ENCODE results near the gene MRPL44.
"Not testable (repeated sequence)": the region's sequence is repeated elsewhere in the genome, so short reads cannot be mapped to it uniquely, and the experiment has no call there.

MRPL44 gene

GRCh38 chr2:223936862-223937326 is 20.4 kb upstream of the MRPL44 start:
- Histone ChIP-seq H3K36me3 (ENCODE audit: control insufficient read depth in 1 of 2, insufficient read depth in 2 of 2, low read length in 2 of 2) (no peaks in the 10 kb centered on the region), H3K27me3 (ENCODE audit: control insufficient read depth in 1 of 2, insufficient read depth in 2 of 2, low read length in 2 of 2) (no peaks in the 10 kb centered on the region), H3K9me3 (ENCODE audit: control insufficient read depth in 1 of 2, low read length in 2 of 2) (no peaks in the 10 kb centered on the region), H3K4me1 (ENCODE audit: control insufficient read depth in 1 of 2, insufficient read depth in 2 of 2, low read length in 2 of 2) (peaks cover 8 to 28% of the 10 kb centered on the region in 2 donors), H3K27ac (ENCODE audit: low read depth, low read length) (no peak overlapping the region), H3K4me3 (ENCODE audit: low read depth in 1 of 2, low read length in 2 of 2) (no peak overlapping the region), H3K9ac (ENCODE audit: low read depth in 1 of 2, low read length in 2 of 2) (no peak overlapping the region)

- H3K9me3 ChIP-seq (ENCODE audit: control insufficient read depth in 1 of 2, low read length in 2 of 2), result no peaks in the 10 kb centered on the region
- no peak overlapping the region for H3K9ac ChIP-seq (ENCODE audit: low read depth in 1 of 2, low read length in 2 of 2)
- H3K36me3 ChIP-seq (ENCODE audit: control insufficient read depth in 1 of 2, insufficient read depth in 2 of 2, low read length in 2 of 2), result no peaks in the 10 kb centered on the region
- no peaks in the 10 kb centered on the region for H3K27me3 ChIP-seq (ENCODE audit: control insufficient read depth in 1 of 2, insufficient read depth in 2 of 2, low read length in 2 of 2)
- H3K4me3 ChIP-seq (ENCODE audit: low read depth in 1 of 2, low read length in 2 of 2), result no peak overlapping the region
- H3K4me1 ChIP-seq (ENCODE audit: control insufficient read depth in 1 of 2, insufficient read depth in 2 of 2, low read length in 2 of 2), result peaks cover 8 to 28% of the 10 kb centered on the region in 2 donors
- no peak overlapping the region for H3K27ac ChIP-seq (ENCODE audit: low read depth, low read length)
These were observed 19.7 kb upstream of the MRPL44 start for GRCh38 chr2:223937535-223937934.

GRCh38 chr2:223939438-223939837 is 17.8 kb upstream of the MRPL44 start:
- not testable (repeated sequence) for H3K36me3 ChIP-seq (ENCODE audit: control insufficient read depth in 1 of 2, insufficient read depth in 2 of 2, low read length in 2 of 2); H3K27me3 ChIP-seq (ENCODE audit: control insufficient read depth in 1 of 2, insufficient read depth in 2 of 2, low read length in 2 of 2); H3K9me3 ChIP-seq (ENCODE audit: control insufficient read depth in 1 of 2, low read length in 2 of 2); H3K9ac ChIP-seq (ENCODE audit: low read depth in 1 of 2, low read length in 2 of 2); H3K27ac ChIP-seq (ENCODE audit: low read depth, low read length); H3K4me3 ChIP-seq (ENCODE audit: low read depth in 1 of 2, low read length in 2 of 2)
- peaks cover 20 to 34% of the 10 kb centered on the region in 2 donors for H3K4me1 ChIP-seq (ENCODE audit: control insufficient read depth in 1 of 2, insufficient read depth in 2 of 2, low read length in 2 of 2)

- H3K4me3 ChIP-seq (ENCODE audit: low read depth in 1 of 2, low read length in 2 of 2), result no peak overlapping the region
- H3K27me3 ChIP-seq (ENCODE audit: control insufficient read depth in 1 of 2, insufficient read depth in 2 of 2, low read length in 2 of 2), result no peaks in the 10 kb centered on the region
- peaks cover 20 to 24% of the 10 kb centered on the region in 2 donors for H3K4me1 ChIP-seq (ENCODE audit: control insufficient read depth in 1 of 2, insufficient read depth in 2 of 2, low read length in 2 of 2)
- H3K9me3 ChIP-seq (ENCODE audit: control insufficient read depth in 1 of 2, low read length in 2 of 2), result no peaks in the 10 kb centered on the region
- no peaks in the 10 kb centered on the region for H3K36me3 ChIP-seq (ENCODE audit: control insufficient read depth in 1 of 2, insufficient read depth in 2 of 2, low read length in 2 of 2)
- no peak overlapping the region for H3K27ac ChIP-seq (ENCODE audit: low read depth, low read length)
- H3K9ac ChIP-seq (ENCODE audit: low read depth in 1 of 2, low read length in 2 of 2), result no peak overlapping the region
These were observed 15.5 kb upstream of the MRPL44 start for GRCh38 chr2:223941579-223942277.

- no peaks in the 10 kb centered on the region for H3K27me3 ChIP-seq (ENCODE audit: control insufficient read depth in 1 of 2, insufficient read depth in 2 of 2, low read length in 2 of 2)
- H3K36me3 ChIP-seq (ENCODE audit: control insufficient read depth in 1 of 2, insufficient read depth in 2 of 2, low read length in 2 of 2), result no peaks in the 10 kb centered on the region
- no peaks in the 10 kb centered on the region for H3K9me3 ChIP-seq (ENCODE audit: control insufficient read depth in 1 of 2, low read length in 2 of 2)
- H3K9ac ChIP-seq (ENCODE audit: low read depth in 1 of 2, low read length in 2 of 2), result no peak overlapping the region
- peaks cover 14 to 19% of the 10 kb centered on the region in 2 donors for H3K4me1 ChIP-seq (ENCODE audit: control insufficient read depth in 1 of 2, insufficient read depth in 2 of 2, low read length in 2 of 2)
- H3K27ac ChIP-seq (ENCODE audit: low read depth, low read length), result no peak overlapping the region
- H3K4me3 ChIP-seq (ENCODE audit: low read depth in 1 of 2, low read length in 2 of 2), result peak overlapping the region; percentile 94 to 96
These were observed 14.1 kb upstream of the MRPL44 start for GRCh38 chr2:223943135-223943534.

GRCh38 chr2:223943561-223944008 is 13.7 kb upstream of the MRPL44 start:
- Histone ChIP-seq H3K36me3 (ENCODE audit: control insufficient read depth in 1 of 2, insufficient read depth in 2 of 2, low read length in 2 of 2) (no peaks in the 10 kb centered on the region), H3K4me1 (ENCODE audit: control insufficient read depth in 1 of 2, insufficient read depth in 2 of 2, low read length in 2 of 2) (peaks cover 14 to 19% of the 10 kb centered on the region in 2 donors), H3K27ac (ENCODE audit: low read depth, low read length) (no peak overlapping the region), H3K4me3 (ENCODE audit: low read depth in 1 of 2, low read length in 2 of 2) (peak overlapping the region; percentile 94 to 96), H3K27me3 (ENCODE audit: control insufficient read depth in 1 of 2, insufficient read depth in 2 of 2, low read length in 2 of 2) (no peaks in the 10 kb centered on the region), H3K9me3 (ENCODE audit: control insufficient read depth in 1 of 2, low read length in 2 of 2) (no peaks in the 10 kb centered on the region), H3K9ac (ENCODE audit: low read depth in 1 of 2, low read length in 2 of 2) (peak overlapping the region in 1 of 2 donors; percentile 88)

GRCh38 chr2:223944166-223944702 is 13.0 kb upstream of the MRPL44 start:
- Histone ChIP-seq H3K27me3 (ENCODE audit: control insufficient read depth in 1 of 2, insufficient read depth in 2 of 2, low read length in 2 of 2) (no peaks in the 10 kb centered on the region), H3K36me3 (ENCODE audit: control insufficient read depth in 1 of 2, insufficient read depth in 2 of 2, low read length in 2 of 2) (no peaks in the 10 kb centered on the region), H3K9ac (ENCODE audit: low read depth in 1 of 2, low read length in 2 of 2) (peak overlapping the region; percentile 88 to 95), H3K27ac (ENCODE audit: low read depth, low read length) (peak overlapping the region; percentile 87), H3K4me1 (ENCODE audit: control insufficient read depth in 1 of 2, insufficient read depth in 2 of 2, low read length in 2 of 2) (peaks cover 14 to 19% of the 10 kb centered on the region in 2 donors), H3K9me3 (ENCODE audit: control insufficient read depth in 1 of 2, low read length in 2 of 2) (no peaks in the 10 kb centered on the region), H3K4me3 (ENCODE audit: low read depth in 1 of 2, low read length in 2 of 2) (peak overlapping the region; percentile 94 to 96)

- Histone ChIP-seq H3K4me3 (ENCODE audit: low read depth in 1 of 2, low read length in 2 of 2) (peak within 1 kb of the TSS; percentile 94 to 96), H3K9me3 (ENCODE audit: control insufficient read depth in 1 of 2, low read length in 2 of 2) (no peaks in the 10 kb centered on the region), H3K9ac (ENCODE audit: low read depth in 1 of 2, low read length in 2 of 2) (peak within 1 kb of the TSS; percentile 88 to 95), H3K27ac (ENCODE audit: low read depth, low read length) (peak within 1 kb of the TSS; percentile 87), H3K4me1 (ENCODE audit: control insufficient read depth in 1 of 2, insufficient read depth in 2 of 2, low read length in 2 of 2) (peaks cover 14 to 19% of the 10 kb centered on the region in 2 donors), H3K27me3 (ENCODE audit: control insufficient read depth in 1 of 2, insufficient read depth in 2 of 2, low read length in 2 of 2) (no peaks in the 10 kb centered on the region), H3K36me3 (ENCODE audit: control insufficient read depth in 1 of 2, insufficient read depth in 2 of 2, low read length in 2 of 2) (no peaks in the 10 kb centered on the region)
These were observed 12.3 kb upstream of the MRPL44 start, which contains the start of gene WDFY1 for GRCh38 chr2:223944703-223945531. WDFY1 (minus strand) TSS chr2:223945335; CDS start chr2:223945284, 51 bp downstream.

GRCh38 chr2:223945755-223946154 is 11.5 kb upstream of the MRPL44 start:
- no peaks in the 10 kb centered on the region for H3K27me3 ChIP-seq (ENCODE audit: control insufficient read depth in 1 of 2, insufficient read depth in 2 of 2, low read length in 2 of 2)
- peaks cover 17 to 19% of the 10 kb centered on the region in 2 donors for H3K4me1 ChIP-seq (ENCODE audit: control insufficient read depth in 1 of 2, insufficient read depth in 2 of 2, low read length in 2 of 2)
- H3K27ac ChIP-seq (ENCODE audit: low read depth, low read length), result no peak overlapping the region
- H3K36me3 ChIP-seq (ENCODE audit: control insufficient read depth in 1 of 2, insufficient read depth in 2 of 2, low read length in 2 of 2), result no peaks in the 10 kb centered on the region
- H3K4me3 ChIP-seq (ENCODE audit: low read depth in 1 of 2, low read length in 2 of 2), result peak overlapping the region; percentile 94 to 96
- no peaks in the 10 kb centered on the region for H3K9me3 ChIP-seq (ENCODE audit: control insufficient read depth in 1 of 2, low read length in 2 of 2)
- H3K9ac ChIP-seq (ENCODE audit: low read depth in 1 of 2, low read length in 2 of 2), result peak overlapping the region in 1 of 2 donors; percentile 4

Measured in duodenal mucosa (tissue), 2 donors.